Esophagus squamous epithelium (tissue), 5 donors: ENCODE data around the gene SETD1B. TPM values are rescaled to one million over a fixed set of nuclear protein-coding genes. Genes with fewer than 3 reads are reported as not detected.

ENCODE experiments used
- DNase-seq: peaks from one replicate; lab custom pipeline; 2025; lab: John Stamatoyannopoulos, UW
- H3K27ac ChIP-seq, 4 donors: fragments of 200-600 bp; sonication (generic); one replicate each; pipeline ENCODE4 v1.5.1; 2016 to 2019; ENCODE audit warnings: mild to moderate bottlenecking in 1 of 4
- H3K27me3 ChIP-seq, 4 donors: fragments of 200-600 bp; sonication (generic); 1 replicate in 3 of 4; 2 replicates in 1 of 4; pipeline versions ENCODE4 v1.5.1 to v1.6.0; 2017 to 2021; ENCODE audit warnings: antibody characterized with exemption in 1 of 4
- H3K36me3 ChIP-seq, 3 donors: fragments of 200-600 bp; sonication (generic); one replicate each; pipeline ENCODE4 v1.5.1; 2016 to 2019
- H3K4me1 ChIP-seq, 3 donors: fragments of 200-600 bp; sonication (generic); one replicate each; pipeline ENCODE4 v1.5.1; 2017 to 2019
- H3K4me3 ChIP-seq, 4 donors: fragments of 200-600 bp; sonication (generic); 1 replicate in 3 of 4; 2 replicates in 1 of 4; pipeline ENCODE4 v1.5.1; 2016 to 2019; ENCODE audit warnings: mild to moderate bottlenecking in 2 of 4, moderate library complexity in 1 of 4
- H3K9me3 ChIP-seq, 3 donors: fragments of 200-600 bp; sonication (generic); one replicate each; pipeline ENCODE4 v1.5.1; 2016 to 2019
- POLR2A ChIP-seq, 4 donors: fragments of 450-650 bp; IDR thresholded peaks; one replicate each; pipeline ENCODE4 v1.6.1; 2017; ENCODE audit warnings: antibody characterized with exemption in 4 of 4, mild to moderate bottlenecking in 4 of 4, moderate library complexity in 3 of 4
- WGBS, 2 donors: methylation state at CpG; one replicate each; pipeline ENCODE4 v1.1.5; 2018; 5-methylcytosine and 5-hydroxymethylcytosine counted together
- intact Hi-C: fragments of 100-400 bp; cut with DNase I; formaldehyde crosslinking; loops from one replicate; pipeline ENCODE4 v1.15.0; 2022
- total RNA-seq, 4 donors: library from RNA; depleted of rRNA; stranded (reverse); fragments of >200 nt; gene quantifications; one replicate each; pipeline ENCODE4 v1.1.0, GENCODE V29; 2016
- TF ChIP-seq, protein P1 (sequence below), 6 experiments: fragments of 450-650 bp in 4 of 6; fragments of 200-600 bp in 2 of 6; sonication (generic) in 2 of 6; IDR thresholded peaks; one replicate each; pipeline ENCODE4 v1.5.1; 2016 to 2019; ENCODE audit warnings: antibody characterized with exemption in 6 of 6, mild to moderate bottlenecking in 4 of 6, moderate library complexity in 4 of 6
- donor health status: DM: yes; HTN: yes; CAD: no.

Gene SETD1B
- total RNA-seq, 4 donors from 2014 or later: 5.6 to 14.4 (median 10.6) TPM

DNA sequence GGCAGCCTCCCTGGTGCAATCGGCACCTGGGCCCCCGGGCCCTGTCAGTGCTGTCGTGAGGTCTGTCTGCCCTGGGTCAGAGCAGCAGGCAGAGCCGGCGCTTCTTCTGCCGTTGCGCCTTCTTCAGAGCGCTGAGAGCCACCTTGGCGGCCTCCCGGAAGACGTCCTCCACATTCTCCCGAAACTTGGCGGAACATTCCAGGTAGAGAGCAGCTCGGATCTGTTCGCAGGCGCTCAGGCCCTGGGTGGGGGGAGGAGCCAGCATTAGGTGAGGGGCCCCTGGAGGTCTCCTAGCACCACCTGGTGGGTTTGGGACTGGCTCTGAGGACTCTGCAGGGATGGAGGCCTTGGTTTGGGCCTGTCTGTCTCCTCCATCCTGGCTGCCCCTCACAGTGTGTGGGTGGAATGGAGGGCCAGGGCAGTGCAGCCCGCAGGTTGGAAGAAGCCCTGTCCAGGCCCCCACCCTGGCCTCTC is 24.4 kb upstream of the SETD1B start:
- no peak for TF ChIP-seq POLR2A (IDR thresholded peaks at IDR 0.05)
- TF ChIP-seq, protein P1, sequence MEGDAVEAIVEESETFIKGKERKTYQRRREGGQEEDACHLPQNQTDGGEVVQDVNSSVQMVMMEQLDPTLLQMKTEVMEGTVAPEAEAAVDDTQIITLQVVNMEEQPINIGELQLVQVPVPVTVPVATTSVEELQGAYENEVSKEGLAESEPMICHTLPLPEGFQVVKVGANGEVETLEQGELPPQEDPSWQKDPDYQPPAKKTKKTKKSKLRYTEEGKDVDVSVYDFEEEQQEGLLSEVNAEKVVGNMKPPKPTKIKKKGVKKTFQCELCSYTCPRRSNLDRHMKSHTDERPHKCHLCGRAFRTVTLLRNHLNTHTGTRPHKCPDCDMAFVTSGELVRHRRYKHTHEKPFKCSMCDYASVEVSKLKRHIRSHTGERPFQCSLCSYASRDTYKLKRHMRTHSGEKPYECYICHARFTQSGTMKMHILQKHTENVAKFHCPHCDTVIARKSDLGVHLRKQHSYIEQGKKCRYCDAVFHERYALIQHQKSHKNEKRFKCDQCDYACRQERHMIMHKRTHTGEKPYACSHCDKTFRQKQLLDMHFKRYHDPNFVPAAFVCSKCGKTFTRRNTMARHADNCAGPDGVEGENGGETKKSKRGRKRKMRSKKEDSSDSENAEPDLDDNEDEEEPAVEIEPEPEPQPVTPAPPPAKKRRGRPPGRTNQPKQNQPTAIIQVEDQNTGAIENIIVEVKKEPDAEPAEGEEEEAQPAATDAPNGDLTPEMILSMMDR (IDR thresholded peaks at IDR 0.05): no peak
- H3K9me3 ChIP-seq: no peaks in the 10 kb centered on the region
- no peaks in the 10 kb centered on the region for H3K27me3 ChIP-seq
- H3K4me3 ChIP-seq: no peak overlapping the region
- intact Hi-C loops: no loop called here
- H3K36me3 ChIP-seq: peaks cover 0 to 24% (median 0%) of the 10 kb centered on the region in 3 donors
- no peak overlapping the region for H3K27ac ChIP-seq
- WGBS, 2 donors: 80 to 90% methylated on average over 1 to 2 of the region's 17 CpGs
- no peak for DNase-seq
- H3K4me1 ChIP-seq: peaks cover 17 to 47% (median 28%) of the 10 kb centered on the region in 3 donors

DNA sequence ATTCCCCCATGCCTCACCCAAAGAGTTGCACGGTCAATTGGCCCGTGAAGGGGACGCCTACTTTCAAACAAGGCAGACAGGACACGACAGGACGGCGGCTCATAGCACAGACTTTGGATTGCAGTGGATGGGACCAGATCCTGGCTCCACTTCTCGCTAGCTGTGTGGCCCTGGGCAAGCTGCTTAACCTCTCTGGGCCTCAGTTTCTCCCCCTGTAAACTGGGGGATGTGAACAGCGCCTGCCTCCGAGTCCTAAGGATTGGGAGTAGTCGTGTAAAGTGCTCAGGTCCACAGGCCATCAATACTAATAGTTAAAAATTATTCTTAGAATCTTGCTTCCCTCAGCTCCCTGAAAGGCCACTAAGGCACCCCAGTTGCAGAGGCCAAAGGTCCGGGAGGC is 23.4 kb upstream of the SETD1B start:
- TF ChIP-seq, protein P1 (IDR thresholded peaks at IDR 0.05): no peak
- no peak for DNase-seq
- no peaks in the 10 kb centered on the region for H3K9me3 ChIP-seq
- peaks cover 17 to 57% (median 33%) of the 10 kb centered on the region in 3 donors for H3K4me1 ChIP-seq
- peaks cover 0 to 24% (median 0%) of the 10 kb centered on the region in 3 donors for H3K36me3 ChIP-seq
- intact Hi-C loops: no loop called here
- WGBS, 2 donors: 91% methylated on average over 6 of the region's 11 CpGs; no CpG with 5 or more reads in 1 of the 2 donors
- H3K27me3 ChIP-seq: no peaks in the 10 kb centered on the region
- no peak overlapping the region for H3K27ac ChIP-seq
- no peak overlapping the region for H3K4me3 ChIP-seq

DNA sequence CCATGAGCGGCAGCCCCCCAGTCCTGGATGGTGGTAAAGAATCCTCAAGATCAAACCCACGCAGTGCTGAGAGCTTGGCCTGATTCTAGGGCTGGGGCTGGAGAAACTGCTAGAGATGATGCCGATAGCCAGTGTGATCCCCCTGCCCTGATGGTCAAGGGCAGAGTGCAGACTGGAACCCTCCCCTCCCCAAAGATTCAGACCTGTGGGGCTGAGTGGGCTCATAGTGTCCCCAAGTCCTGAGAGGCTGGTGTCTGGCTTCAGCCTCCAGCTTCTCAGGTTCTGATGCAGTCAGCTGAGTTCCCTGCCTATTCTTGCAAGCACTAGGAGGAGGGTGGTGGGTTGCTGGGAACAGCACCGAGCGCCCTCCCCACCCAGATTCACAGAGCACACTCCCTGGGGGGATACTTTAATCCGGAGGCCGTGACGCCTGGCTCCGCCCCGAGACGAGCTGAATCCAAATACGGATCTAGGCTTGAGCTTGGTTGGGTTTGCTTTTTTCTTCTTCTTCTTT is 22.3 kb upstream of the SETD1B start:
- Histone ChIP-seq H3K9me3 (no peaks in the 10 kb centered on the region), H3K36me3 (peaks cover 0 to 24% (median 0%) of the 10 kb centered on the region in 3 donors), H3K4me1 (peaks cover 14 to 57% (median 39%) of the 10 kb centered on the region in 3 donors), H3K4me3 (peak overlapping the region in 1 of 4 donors; percentile 34), H3K27me3 (no peaks in the 10 kb centered on the region), H3K27ac (peak overlapping the region; percentile 21 to 77 (median 76))
- WGBS, 2 donors: 19 to 26% methylated on average over 9 to 12 of the region's 12 CpGs
- intact Hi-C loops: no loop called here
- DNase-seq: no peak
- TF ChIP-seq POLR2A (IDR thresholded peaks at IDR 0.05): no peak
- TF ChIP-seq, protein P1 (IDR thresholded peaks at IDR 0.05): no peak

DNA sequence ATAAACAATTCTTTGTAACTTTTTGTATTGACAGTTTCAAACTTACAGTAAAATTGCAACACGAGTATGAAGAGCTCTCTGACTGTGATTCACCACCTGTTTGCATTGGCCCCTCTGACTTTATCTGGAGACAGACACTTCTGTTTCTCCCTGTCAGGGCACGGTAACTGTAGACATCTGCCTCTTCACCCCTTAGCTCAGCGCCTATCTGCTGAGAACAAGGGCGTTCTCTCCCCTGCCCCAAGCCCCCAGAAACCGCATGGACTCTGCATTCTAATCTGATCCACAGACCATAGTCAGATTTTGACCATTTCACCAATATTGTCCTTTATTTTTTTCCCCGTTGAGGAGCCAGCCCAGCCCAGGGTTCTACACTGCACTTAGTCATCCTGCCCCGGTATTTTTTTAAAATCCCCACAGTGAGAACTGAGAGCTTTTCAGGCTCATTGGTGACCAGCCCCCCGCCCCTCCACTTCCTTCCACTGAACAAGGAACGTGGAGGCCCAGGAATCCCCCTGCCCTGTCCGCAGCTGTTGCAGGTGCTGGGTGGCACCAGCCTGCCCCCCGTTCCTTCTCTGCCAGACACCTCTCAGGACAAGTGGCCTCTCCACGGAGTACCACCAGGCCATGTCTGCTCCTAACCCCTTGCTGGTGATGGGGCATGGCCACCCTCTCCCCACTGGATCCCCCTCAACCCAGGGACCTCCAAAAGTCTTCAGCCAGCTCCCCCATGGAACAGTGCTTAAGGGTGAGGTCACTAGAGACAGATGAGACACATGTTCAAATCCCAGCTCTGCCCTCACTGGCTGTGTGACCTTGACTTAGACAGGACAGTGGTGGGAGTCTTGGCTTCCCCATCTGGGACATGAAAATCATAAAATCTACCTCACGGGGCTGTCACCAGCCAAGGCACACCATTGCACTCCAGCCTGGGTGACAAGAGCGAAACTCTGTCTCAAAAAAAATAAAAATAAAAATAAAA is 21.5 kb upstream of the SETD1B start:
- Histone ChIP-seq H3K4me1 (peaks cover 16 to 63% (median 45%) of the 10 kb centered on the region in 3 donors), H3K27me3 (no peaks in the 10 kb centered on the region), H3K27ac (peak overlapping the region; percentile 28 to 77 (median 76)), H3K4me3 (no peak overlapping the region), H3K9me3 (no peaks in the 10 kb centered on the region), H3K36me3 (peaks cover 0 to 24% (median 0%) of the 10 kb centered on the region in 3 donors)
- DNase-seq: no peak
- intact Hi-C loops: no loop called here
- 25 to 28% methylated on average over 9 to 10 of the region's 14 CpGs for WGBS, 2 donors
- TF ChIP-seq, protein P1 (IDR thresholded peaks at IDR 0.05): no peak
- TF ChIP-seq POLR2A (IDR thresholded peaks at IDR 0.05): no peak
